HG03575 (cell line): Measurements from ENCODE around the gene TMIGD1.
A peak's percentile ranks its signal among the peaks of the same experiment; 100 is the strongest.

Source experiments
- ATAC-seq: cut with Tn5 transposase; IDR thresholded peaks from one replicate; pipeline ENCODE4 v1.9.1; 2021; ENCODE audit not compliant: unreplicated experiment, insufficient number of reproducible peaks, low FRiP score; ENCODE audit errors: extremely low read depth

Gene TMIGD1, protein sequence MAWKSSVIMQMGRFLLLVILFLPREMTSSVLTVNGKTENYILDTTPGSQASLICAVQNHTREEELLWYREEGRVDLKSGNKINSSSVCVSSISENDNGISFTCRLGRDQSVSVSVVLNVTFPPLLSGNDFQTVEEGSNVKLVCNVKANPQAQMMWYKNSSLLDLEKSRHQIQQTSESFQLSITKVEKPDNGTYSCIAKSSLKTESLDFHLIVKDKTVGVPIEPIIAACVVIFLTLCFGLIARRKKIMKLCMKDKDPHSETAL

DNA sequence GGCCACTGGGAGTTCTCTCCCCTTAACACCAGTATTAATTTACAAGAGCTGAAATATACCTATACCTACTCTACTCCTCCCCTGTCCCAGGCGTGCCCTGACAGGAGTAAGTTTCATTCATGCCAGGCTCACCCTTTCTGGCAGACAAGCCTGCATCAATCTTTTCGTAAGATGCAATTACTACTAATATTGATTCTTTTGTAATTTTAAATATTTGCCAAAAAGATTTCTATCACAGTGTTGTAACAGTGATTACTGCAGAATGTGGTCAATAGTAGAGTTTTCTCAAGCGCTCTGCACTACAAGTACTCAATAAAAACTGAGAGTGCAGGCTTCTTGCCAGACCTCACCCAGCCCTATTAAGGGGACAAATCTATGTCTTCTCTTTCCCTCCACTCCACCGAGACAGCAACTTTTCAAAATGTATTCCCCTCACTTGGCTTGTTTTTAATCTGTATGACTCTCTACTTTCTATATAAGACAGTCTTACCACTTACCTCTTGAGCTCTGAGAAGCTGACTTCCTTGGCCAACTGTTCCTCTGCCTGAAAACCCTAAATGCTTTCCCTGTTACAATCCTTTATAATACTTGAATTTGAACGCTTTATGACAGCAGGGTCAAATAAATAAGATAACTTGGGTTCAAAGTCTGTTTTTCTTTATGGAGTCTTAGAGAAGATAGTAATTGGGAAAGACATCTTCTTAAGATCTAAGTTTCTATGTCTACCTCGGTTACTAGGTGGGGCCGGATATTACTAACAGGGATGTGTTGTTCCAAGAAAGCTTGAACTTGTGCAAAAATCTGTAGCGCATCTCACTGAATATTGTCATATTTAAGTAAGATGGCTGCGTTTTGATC is at the start of gene TMIGD1:
TSS of gene TMIGD1 (minus strand) at position 555 of the 858 bp plus-strand sequence. CDS start 1,924 bp downstream, outside the sequence.
- no peak for ATAC-seq

DNA sequence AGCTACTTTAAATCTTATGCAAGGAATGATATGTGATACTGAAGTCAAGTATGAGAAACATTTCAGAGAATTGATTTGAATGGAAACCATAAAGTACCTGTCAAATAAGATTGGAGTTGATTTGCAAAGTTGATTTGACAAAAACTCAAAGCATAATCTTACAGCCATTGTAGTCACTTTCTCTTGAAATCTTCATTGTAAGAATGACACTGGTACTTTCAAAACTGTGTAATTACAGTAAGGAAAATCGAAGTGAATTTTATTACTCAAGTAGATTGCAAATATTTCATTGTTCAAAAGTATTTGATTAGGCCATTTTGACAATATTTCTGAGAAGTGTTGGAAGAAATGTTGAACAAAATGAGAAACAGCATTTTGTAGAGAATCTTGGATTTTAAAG is 48.5 kb upstream of the TMIGD1 start:
- no peak for ATAC-seq

DNA sequence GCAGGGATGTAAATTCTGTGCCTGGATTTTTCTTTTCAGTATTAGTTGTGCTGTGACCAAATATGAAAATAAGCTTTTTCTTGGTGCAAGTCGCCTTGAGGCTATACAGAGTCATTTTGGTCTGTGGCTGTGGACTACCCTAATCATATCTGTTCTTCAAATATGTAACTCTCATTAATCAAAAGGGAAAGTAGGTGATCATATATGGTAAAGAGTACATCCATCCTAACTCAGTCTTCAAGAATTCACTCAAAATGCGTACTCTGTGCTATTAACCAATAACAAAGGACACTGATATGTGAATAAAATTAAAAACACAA is 47.4 kb upstream of the TMIGD1 start:
- no peak for ATAC-seq

DNA sequence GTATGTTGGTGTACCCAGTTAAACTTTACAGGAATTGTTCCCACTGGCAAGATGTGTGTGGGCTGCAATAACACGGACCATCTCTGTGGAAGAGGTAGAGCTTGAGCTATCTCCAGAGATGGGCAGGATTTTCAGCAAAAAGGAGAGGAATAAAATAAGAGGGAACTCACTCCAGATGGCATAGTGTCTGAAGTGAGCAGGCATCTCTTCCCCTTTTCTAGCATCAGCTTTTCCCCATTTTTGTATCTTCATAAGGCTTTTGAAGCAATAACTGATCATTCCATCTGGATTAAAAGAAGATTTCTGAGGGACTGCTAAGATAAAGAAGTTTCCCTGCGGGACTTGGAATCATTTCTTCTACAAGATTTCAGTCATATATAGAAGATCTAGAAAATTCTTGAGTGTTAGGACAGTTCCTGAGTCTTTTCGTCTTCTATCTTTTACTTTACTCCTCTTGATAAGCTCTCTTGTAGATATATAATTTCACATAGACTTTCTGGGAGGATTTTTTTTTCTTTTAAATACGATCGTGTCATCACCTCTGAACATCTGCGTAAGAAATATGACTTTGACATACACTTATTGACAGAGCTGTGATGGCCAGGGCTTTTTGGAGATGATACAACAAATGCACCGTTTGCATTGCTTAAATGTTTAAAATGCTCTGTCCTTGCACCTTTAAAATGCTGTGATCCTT is 46.9 kb upstream of the TMIGD1 start:
- ATAC-seq, result no peak

DNA sequence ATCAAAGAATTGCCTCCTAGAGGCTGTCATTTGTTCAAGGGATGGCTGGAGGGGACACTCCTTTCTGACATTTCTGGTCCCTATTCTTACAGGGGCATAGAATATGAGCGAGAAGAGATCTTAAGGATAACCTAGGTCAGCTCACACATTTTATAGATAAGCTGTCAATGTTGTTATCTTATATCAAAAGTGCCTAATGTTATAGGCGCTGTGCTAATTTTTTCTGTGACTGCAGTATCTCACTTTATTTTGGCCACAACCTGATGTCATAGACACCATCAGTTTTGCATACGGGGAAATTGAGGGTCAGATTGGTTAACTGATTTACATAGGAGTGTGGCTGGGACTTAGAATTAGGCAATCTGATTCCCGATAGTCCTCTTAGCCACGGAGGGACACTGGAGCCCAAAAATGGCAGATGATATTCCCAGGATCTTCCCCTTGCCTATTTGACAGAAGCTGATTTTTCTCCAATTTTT is 46.1 kb upstream of the TMIGD1 start:
- no peak for ATAC-seq

DNA sequence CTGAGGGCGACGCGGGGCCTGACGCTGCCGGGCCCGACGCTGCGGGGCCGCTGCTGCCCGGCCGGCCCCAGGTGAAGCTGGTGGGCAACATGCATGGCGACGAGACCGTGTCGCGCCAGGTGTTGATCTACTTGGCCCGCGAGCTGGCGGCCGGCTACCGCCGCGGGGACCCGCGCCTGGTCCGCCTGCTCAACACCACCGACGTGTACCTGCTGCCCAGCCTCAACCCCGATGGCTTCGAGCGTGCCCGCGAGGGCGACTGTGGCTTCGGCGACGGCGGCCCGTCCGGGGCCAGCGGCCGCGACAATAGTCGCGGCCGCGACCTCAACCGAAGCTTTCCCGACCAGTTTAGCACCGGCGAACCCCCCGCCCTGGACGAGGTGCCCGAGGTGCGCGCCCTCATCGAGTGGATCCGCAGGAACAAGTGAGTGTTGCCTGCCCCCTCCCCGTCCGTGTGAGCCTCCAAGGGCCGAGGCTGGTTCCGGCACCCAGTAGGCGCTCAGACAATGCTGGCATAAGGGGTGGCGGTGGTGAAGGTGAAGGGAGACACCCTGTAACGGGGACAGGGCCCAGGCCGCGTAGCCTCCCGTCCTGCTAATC is 45.5 kb upstream of the TMIGD1 start:
- ATAC-seq, result no peak

DNA sequence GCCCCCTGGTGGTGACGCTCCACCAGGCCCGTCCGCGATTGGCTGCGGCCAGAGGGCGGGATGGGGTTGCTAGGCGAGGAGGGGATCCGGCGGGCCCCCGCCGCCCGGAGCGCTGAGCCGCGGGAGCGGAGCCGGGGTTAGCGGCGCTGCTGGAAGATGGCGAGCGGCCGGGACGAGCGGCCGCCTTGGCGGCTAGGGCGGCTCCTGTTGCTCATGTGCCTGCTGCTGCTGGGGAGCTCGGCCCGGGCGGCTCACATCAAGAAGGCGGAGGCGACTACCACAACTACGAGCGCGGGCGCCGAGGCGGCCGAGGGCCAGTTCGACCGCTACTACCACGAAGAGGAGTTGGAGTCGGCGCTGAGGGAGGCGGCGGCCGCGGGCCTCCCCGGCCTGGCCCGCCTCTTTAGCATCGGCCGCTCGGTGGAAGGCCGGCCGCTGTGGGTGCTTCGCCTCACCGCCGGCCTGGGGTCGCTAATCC is 45.0 kb upstream of the TMIGD1 start, which contains the start of gene CPD:
TSS of gene CPD (plus strand) at position 103 of the 478 bp plus-strand sequence. CDS start at position 157, 54 bp downstream.
- ATAC-seq, result no peak

DNA sequence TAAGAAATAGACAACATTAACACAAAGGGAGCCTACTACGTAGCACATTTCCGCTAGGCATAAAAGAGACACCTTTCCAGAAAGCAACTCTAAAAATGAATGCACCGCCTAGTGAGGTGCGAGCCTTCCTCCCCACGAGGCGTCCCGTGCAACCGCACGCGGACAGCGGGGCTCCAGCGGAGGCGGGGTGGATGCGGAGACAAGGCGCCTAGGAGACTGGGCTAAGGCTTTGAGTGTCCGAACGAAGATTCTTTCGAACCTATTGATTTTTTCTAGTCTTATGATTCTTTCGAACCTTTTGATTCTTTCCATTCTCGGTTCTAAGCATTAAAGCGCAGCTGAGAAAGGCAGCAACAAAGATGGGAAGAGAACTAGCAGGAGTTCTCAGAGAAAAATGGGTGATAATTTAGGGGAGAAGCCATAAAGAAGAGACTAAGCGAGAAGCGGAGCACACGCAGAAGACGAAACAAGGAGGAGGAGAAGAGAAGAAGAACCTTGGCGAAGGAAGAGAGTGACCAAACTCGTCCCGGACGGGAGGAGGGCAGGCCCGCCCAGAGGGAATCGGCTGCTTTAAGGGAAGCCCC is 44.5 kb upstream of the TMIGD1 start:
- no peak for ATAC-seq

DNA sequence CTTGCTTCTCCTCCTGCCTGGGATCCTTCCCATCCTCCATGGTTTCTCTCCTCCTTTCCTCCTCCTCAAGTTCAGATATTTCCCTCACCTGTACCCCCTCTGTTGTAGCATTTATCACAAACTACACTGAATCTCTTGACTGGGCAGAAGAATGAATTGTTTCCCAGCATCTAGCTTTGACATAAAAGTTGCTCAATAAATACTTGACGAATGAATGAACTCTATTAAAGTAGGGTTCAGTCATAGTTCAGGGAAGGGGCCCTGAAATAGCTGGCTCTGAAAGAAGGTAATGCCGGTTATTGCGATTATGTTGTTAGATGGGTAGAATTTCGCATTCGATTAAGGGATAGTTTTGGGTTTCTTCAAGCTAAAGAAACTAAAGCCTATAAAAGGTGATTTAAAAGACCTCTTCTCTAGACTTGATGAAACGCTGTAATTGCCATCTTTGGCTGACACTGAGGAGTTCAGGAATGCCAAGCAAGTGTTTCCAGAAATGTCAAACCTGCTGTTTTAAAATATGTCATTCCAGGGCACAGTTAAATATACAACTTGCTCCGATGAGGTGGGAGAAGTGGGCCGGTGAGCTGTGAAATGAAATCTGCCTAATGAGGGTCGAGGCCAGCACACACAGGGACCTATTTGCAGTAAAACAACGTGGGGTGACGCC is 43.9 kb upstream of the TMIGD1 start:
- no peak for ATAC-seq

DNA sequence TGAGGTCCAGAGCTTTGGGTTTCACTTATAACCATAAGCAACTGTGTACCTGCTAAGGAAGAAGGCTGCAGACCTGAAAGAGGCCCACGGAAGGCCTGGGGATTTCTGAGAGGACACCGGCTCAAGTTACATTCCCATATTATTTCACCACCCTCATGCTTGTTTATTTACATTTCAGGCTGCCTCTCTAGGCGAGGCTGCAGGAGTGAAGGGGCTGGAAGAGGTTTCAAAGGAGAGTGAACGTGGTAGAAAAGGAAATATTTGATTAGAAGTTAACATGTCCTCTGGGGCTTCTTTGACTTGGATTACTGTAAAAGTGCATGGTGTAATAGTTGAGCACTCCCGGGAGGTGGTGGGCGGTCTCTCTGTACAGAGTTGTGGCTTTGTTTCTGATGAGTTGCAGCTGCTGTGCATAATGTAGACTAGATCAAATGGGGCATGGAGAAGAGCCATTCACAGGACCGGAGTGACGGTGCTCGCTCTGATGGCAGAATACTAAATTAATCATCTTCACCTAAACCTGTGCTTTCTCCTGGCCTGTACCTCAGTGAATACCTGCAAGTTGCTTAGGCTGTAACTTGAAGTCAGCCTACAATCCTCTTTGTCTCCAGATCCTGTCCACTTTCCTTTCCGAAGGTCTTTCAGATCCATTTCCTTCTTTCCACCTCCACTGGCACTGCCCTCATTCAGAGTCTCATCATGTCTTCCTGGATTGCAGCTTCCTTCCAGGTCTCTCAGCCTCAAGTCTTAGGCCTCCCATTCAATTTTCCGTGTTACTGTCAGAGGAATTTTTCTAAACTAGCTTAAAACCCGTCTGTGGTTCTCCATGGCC is 43.0 kb upstream of the TMIGD1 start:
- no peak for ATAC-seq

DNA sequence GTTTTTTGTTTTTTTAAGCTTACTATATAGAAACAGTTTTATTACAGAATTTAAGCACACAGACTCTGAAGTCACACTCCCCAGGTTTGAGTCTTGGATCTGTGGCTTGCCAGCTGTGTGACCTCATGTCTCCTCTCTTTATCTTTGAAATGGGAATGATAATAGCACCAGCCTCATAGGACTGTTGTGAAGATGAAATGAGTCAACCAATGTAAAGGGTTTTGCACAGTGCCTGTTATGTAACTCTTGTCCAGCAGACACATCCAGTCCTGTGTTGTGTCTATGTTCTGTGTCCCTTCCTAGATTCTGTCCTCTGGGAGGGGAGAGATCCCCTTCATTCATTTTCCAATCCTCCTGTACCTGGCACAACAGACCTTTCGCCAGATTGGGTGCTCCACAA is 41.8 kb upstream of the TMIGD1 start:
- no peak for ATAC-seq

DNA sequence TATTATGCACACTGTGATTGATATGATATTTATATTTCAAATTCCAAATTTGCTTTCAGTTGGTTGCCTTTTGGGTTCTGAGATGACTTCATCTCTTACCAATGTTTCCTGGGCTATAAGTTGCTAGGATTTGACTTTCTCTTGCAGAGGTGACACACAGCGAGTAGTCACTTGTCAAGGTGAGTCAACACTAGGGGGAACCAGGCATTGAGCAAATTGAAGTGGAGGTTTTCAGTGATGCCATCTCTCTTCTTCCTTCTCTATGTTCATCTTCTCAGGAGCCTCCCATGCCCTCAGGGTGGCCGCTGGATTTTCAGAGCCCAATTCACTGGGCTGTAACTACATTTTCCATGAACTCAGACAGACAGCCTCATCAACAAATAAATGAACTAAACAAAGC is 38.9 kb upstream of the TMIGD1 start:
- ATAC-seq, result no peak

DNA sequence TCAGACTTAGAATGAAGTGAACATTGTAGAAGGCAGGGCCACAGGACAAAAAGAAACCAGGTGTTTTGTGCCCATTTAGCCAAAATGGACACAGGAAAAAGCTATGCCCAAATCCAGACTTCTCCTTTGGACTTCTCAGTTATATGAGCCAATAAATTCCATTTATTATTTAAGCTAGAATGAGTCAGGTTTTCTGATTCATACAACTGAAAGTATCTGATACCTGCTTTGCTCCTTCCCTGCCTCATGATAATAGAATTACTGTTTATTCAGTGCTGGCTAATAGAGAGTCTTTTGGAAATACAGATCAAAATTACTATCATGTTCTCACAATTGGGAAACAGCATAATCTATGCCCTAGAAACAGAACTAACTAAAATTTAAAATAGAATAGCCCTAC is 36.1 kb upstream of the TMIGD1 start:
- ATAC-seq, result no peak

DNA sequence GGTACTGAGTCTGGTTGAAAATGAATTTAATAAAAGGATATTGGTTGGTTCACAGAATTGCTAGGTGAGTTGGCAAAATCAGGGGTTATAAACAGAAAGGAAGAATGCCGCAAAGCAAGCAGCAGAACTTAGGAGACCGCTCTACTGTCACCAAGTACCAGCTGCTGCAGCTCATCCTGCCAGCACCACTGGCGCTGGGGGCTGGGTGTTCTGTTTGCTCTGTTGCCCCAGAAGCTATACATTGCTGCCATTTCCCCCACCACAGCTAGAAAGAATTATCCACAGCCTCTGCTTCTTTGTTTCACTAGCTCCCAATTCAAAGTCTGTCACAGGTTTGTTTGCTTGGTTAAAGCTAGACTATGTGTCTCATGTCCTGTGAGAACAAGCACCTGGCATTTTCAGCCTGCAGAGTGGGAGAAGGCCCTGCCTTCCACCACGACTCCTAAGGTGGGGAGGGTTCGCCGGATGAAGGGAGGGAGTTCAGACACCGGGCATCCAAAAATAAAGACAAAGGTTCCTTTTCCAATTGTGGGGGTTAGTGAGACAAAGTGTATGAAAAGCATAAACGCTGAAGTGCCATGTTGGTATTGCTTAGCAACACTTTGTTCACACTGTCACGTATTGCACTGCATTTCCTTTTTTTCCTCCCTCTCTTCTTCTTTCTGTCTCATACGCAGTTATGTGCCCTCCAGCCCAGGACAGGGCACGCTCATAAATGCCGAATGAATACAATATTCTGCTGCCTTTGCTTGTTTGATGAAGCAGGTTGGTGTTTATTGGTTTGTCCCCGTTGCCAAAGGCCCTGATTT is 35.3 kb upstream of the TMIGD1 start:
- ATAC-seq, result no peak

DNA sequence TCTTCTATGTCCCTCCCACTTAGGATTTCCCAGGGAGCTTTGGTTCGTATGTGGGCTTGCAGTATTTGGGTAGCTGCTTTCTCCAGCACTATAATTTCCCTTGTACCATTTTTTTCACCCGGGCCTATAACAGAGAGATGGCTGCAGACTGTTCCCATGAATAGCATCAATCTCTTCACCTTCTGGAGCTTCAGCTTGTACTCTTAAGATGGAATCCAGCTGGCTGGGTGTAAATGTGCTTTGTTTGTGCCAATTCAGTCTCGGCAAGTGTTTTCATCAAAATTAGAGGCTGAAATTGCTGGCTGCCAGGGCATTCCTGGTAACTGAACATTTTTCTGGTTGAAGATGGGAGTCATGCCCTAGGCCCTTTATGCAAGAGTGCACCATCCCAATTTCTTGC is 32.7 kb upstream of the TMIGD1 start:
- no peak for ATAC-seq

DNA sequence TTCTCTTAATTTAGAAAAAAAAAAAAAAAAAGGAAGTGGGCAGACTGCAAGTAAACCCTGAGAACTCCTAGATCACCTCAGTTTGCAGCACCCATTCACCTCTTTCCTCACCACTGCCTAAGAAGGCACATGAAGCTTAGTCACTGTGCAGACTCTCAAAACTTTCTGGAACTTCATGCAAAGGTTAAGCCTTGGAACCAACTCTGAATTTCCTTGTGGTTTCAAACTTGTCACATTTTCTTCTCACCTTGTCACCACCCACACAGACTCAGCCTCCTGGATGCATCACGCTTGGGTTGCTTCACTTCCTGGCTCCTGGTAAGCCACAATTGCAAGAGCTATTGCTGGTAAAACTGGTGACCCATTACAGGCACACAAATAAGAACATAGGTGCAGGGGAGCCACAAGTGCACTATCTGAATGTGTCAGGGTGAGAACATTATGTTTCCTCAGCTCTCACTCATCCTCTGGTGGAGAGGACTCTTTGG is 29.9 kb upstream of the TMIGD1 start:
- ATAC-seq, result peak; percentile 73
